ENCODE data around the gene GAP43. TPM values are rescaled to one million over a fixed set of nuclear protein-coding genes. Genes with fewer than 3 reads are reported as not detected.

Gene GAP43
- total RNA-seq, 6 experiments from 2014 or later: 0.09 TPM; not detected in 5

DNA sequence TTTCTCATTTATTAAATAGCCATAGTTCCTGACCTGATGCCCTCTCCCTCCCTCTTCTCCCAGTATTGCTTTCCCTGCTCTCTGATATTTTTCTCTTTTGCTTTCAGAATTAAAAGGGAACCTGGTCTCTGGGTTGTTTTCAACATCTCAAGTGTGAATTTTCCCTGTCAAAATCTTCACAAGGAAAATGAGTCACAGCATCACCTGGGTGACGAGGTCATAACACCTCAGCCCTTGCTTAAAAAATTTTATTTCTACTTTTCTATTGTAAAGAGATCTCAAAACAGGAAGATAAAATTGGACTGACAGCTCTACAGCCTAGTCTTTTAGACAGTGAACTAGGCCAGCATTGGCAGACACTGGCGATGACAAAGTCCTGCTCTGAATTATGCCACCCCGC is 40.1 kb downstream of the GAP43 start:
- no peak overlapping the region for H3K27ac Mint-ChIP-seq
- H3K27me3 Mint-ChIP-seq (ENCODE audit: insufficient read depth): peaks cover 13% of the 10 kb centered on the region
- TF ChIP-seq, protein P1, sequence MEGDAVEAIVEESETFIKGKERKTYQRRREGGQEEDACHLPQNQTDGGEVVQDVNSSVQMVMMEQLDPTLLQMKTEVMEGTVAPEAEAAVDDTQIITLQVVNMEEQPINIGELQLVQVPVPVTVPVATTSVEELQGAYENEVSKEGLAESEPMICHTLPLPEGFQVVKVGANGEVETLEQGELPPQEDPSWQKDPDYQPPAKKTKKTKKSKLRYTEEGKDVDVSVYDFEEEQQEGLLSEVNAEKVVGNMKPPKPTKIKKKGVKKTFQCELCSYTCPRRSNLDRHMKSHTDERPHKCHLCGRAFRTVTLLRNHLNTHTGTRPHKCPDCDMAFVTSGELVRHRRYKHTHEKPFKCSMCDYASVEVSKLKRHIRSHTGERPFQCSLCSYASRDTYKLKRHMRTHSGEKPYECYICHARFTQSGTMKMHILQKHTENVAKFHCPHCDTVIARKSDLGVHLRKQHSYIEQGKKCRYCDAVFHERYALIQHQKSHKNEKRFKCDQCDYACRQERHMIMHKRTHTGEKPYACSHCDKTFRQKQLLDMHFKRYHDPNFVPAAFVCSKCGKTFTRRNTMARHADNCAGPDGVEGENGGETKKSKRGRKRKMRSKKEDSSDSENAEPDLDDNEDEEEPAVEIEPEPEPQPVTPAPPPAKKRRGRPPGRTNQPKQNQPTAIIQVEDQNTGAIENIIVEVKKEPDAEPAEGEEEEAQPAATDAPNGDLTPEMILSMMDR (IDR thresholded peaks at IDR 0.05): no peak
- peaks cover 27% of the 10 kb centered on the region for H3K4me1 Mint-ChIP-seq (ENCODE audit: low read depth)
- H3K9me3 Mint-ChIP-seq: no peaks in the 10 kb centered on the region
- H3K4me3 Mint-ChIP-seq: no peak overlapping the region
- no peak for DNase-seq
- no peaks in the 10 kb centered on the region for H3K36me3 Mint-ChIP-seq (ENCODE audit: low read depth)

DNA sequence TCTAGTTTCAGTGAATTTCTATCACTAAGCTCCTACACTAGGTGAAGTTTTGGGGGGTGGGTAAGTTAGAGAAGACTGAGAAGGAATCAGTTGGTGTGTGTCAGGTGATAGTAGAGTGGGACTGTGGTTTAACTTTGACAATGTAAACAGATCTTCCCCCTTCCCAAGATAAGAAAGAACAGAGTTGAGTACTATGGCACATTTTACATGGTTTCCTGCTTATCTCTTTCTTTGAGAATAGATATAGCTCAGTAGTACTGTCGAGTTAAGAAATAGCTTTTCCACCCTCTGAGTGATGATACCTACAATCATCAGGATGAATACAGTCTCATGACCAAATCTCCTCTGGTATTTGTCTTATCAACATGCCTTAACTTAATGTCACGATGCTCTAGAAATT is 42.8 kb downstream of the GAP43 start:
- Mint-ChIP-seq H3K36me3 (ENCODE audit: low read depth) (no peaks in the 10 kb centered on the region), H3K4me3 (no peak overlapping the region), H3K27ac (no peak overlapping the region), H3K27me3 (ENCODE audit: insufficient read depth) (peaks cover 11% of the 10 kb centered on the region), H3K4me1 (ENCODE audit: low read depth) (peaks cover 11% of the 10 kb centered on the region; the same call in 1 of the 2 replicates), H3K9me3 (no peaks in the 10 kb centered on the region)
- TF ChIP-seq, protein P1 (IDR thresholded peaks at IDR 0.05): no peak
- DNase-seq: no peak

DNA sequence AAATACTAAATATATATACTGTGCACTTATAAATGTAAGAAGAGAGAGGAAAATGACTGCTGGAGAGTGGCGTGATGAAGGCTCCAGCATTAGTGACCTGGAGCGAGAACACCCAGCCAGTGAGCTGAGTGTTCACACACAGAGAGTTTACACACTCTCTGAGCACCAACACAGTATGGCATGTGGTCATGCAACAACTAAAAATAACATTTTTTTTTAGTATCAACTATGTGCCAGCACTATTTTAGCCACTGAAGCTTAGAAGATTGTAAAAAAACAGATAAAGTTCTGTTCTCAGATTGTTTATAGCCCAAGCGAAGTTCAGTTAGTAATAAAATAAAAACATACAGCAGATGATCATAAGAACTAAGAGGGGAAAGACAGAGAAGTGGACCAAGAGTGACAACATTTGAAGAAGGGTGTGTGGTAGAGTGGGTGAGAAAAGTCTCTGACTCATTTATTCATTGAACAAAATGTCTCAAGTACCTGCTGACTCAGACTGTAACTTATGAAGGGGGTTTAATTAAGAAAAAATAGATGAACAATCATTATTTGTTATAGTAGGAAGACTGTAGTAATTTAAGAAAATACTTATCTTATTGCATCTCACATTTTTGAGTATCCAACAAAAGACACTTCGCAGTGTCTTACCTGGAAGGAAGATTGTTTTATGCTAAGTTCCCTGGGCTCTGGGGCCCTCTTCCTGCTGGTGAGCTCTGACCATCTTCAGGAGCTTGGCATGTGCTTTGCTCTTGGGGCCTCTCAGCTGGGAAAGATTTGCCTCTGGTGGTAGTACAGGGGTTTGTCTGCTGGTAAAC is 43.8 kb downstream of the GAP43 start:
- Mint-ChIP-seq H3K4me3 (no peak overlapping the region), H3K27ac (no peak overlapping the region), H3K36me3 (ENCODE audit: low read depth) (no peaks in the 10 kb centered on the region), H3K9me3 (no peaks in the 10 kb centered on the region), H3K27me3 (ENCODE audit: insufficient read depth) (peaks cover 11% of the 10 kb centered on the region), H3K4me1 (ENCODE audit: low read depth) (peaks cover 11% of the 10 kb centered on the region; the same call in 1 of the 2 replicates)
- DNase-seq: no peak
- TF ChIP-seq, protein P1 (IDR thresholded peaks at IDR 0.05): no peak

DNA sequence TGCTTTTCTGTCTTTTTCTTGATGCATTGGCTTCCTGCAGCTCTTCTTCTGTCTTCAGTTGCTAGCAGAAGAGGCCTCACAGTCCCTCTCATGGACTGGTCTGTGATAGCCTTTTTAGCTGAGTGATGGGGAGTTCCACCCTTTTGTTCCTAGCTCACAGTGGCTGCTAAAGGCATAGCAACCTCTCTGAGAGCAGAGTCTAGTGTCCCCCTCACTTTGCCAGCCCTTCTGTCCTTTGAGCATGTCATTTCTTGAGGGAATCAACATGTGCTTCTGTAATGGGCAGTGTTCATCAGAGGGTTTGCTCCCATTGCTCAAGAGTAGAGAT is 44.4 kb downstream of the GAP43 start:
- H3K27me3 Mint-ChIP-seq (ENCODE audit: insufficient read depth): peaks cover 13% of the 10 kb centered on the region
- no peaks in the 10 kb centered on the region for H3K9me3 Mint-ChIP-seq
- H3K36me3 Mint-ChIP-seq (ENCODE audit: low read depth): no peaks in the 10 kb centered on the region
- no peak overlapping the region for H3K27ac Mint-ChIP-seq
- H3K4me3 Mint-ChIP-seq: no peak overlapping the region
- DNase-seq: no peak
- TF ChIP-seq, protein P1 (IDR thresholded peaks at IDR 0.05): no peak
- peaks cover 11% of the 10 kb centered on the region; the same call in 1 of the 2 replicates for H3K4me1 Mint-ChIP-seq (ENCODE audit: low read depth)

DNA sequence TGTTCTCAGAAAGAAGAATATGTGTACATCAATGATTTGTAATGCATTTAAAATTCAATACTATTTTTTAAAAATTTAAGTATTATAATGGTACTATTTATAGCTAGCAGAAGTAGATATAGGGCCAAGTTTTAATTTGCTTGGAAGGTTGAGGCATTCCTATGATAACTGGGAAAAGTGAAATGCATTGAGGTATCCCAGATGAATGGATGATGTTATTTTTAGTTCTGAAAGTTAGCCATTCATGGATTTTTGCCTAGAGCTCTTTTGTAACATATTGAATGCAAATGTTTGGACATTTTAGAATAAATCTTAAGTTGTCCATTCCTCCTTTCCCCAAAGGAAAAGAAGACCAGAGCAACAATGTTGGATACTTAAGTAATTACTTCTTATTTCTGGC is 47.6 kb downstream of the GAP43 start:
- no peak overlapping the region for H3K27ac Mint-ChIP-seq
- DNase-seq: no peak
- H3K9me3 Mint-ChIP-seq: no peaks in the 10 kb centered on the region
- peaks cover 11% of the 10 kb centered on the region; the same call in 1 of the 2 replicates for H3K4me1 Mint-ChIP-seq (ENCODE audit: low read depth)
- H3K27me3 Mint-ChIP-seq (ENCODE audit: insufficient read depth): peaks cover 14% of the 10 kb centered on the region
- no peak overlapping the region for H3K4me3 Mint-ChIP-seq
- TF ChIP-seq, protein P1 (IDR thresholded peaks at IDR 0.05): no peak
- no peaks in the 10 kb centered on the region for H3K36me3 Mint-ChIP-seq (ENCODE audit: low read depth)
